ENCODE results near the gene PSMD13. TPM values are rescaled to one million over a fixed set of nuclear protein-coding genes. Genes with fewer than 3 reads are reported as not detected.

The PSMD13 gene
- total RNA-seq, 1 experiment from 2014 or later = 179 TPM

GRCh38 chr11:282171-282570 lies 45.4 kb downstream of the PSMD13 start (continued):
- no peak for TF ChIP-seq CTCF (IDR thresholded peaks at IDR 0.05 in 2 of 3, conservative IDR thresholded peaks at IDR 0.05 in 1 of 3; ENCODE audit: borderline replicate concordance in 1 of 3, insufficient read depth in 1 of 3, low read depth in 2 of 3, low read length in 2 of 3)
- TF ChIP-seq ZBTB33 (IDR thresholded peaks at IDR 0.05; ENCODE audit: extremely low read depth, insufficient replicate concordance, low read length) = no peak
- TF ChIP-seq YY1 (IDR thresholded peaks at IDR 0.05; ENCODE audit: extremely low read depth, insufficient replicate concordance, low read depth, low read length) = no peak
- no peak for TF ChIP-seq CEBPB (IDR thresholded peaks at IDR 0.05; ENCODE audit: low read depth)
- TF ChIP-seq SIN3A (IDR thresholded peaks at IDR 0.05; ENCODE audit: low read depth) = no peak
- TF ChIP-seq SRF (IDR thresholded peaks at IDR 0.05; ENCODE audit: low read depth) = no peak
- no peak for TF ChIP-seq ZNF274 (IDR thresholded peaks at IDR 0.05; ENCODE audit: low read depth, low read length)
- no peak for TF ChIP-seq ELF1 (IDR thresholded peaks at IDR 0.05; ENCODE audit: borderline replicate concordance, low read depth)

- CTCF ChIA-PET = interaction anchor here (0.7 to 0.8 kb wide), 2 partner anchors 32 to 35 kb away, joined by 3 read pairs; no protein-coding TSS in a partner anchor
- H3K27me3 ChIP-seq (ENCODE audit: insufficient read depth, low read length) = no peaks in the 10 kb centered on the region
- BruUV-seq (replicated peaks) = no TSS peak
Observed at GRCh38 chr11:282630-283360, 46.0 kb downstream of the PSMD13 start.

More at GRCh38 chr11:282630-283360, 46.0 kb downstream of the PSMD13 start:
- Histone ChIP-seq H3K4me3 (replicated peaks in 1 of 2; ENCODE audit: low read depth in 1 of 2, low read length in 2 of 2) (no peak overlapping the region), H2AFZ (ENCODE audit: low read depth, low read length, poor library complexity, severe bottlenecking) (no peak overlapping the region), H3K79me2 (ENCODE audit: insufficient read depth, low read length) (no peaks in the 10 kb centered on the region), H4K20me1 (ENCODE audit: insufficient read depth) (no peaks in the 10 kb centered on the region), H3K27ac (ENCODE audit: low read depth, low read length) (no peak overlapping the region), H3K9me3 (ENCODE audit: control insufficient read depth in 1 of 2, insufficient read depth in 1 of 2, low read depth in 1 of 2, low read length in 2 of 2) (no peaks in the 10 kb centered on the region), H3K9ac (ENCODE audit: low read length) (no peak overlapping the region), H3K36me3 (ENCODE audit: control insufficient read depth in 1 of 2, insufficient read depth in 2 of 2, low read length in 2 of 2) (no peaks in the 10 kb centered on the region), H3K4me2 (ENCODE audit: low read length) (no peak overlapping the region), H3K9me2 (ENCODE audit: insufficient read depth) (no peaks in the 10 kb centered on the region), H3K4me1 (ENCODE audit: control insufficient read depth in 1 of 2, insufficient read depth in 2 of 2, low read length in 2 of 2) (peaks cover 7 to 13% of the 10 kb centered on the region in 2 experiments)
- ChIA-PET RAD21 (ENCODE audit: low non-redundant PET in 1 of 2, low total read pairs in 2 of 2, uncharacterized antibody in 2 of 2, unreplicated experiment in 2 of 2) (no interaction called here), POLR2A (no interaction called here)
- ATAC-seq (no peak), DNase-seq (ENCODE audit: low read depth, low spot score) (no peak)
- TF ChIP-seq ZFX (IDR thresholded peaks at IDR 0.05) (no peak), CEBPB (IDR thresholded peaks at IDR 0.05; ENCODE audit: low read depth) (no peak), SP1 (IDR thresholded peaks at IDR 0.05; ENCODE audit: low read depth) (no peak), POLR2A (IDR thresholded peaks at IDR 0.05; ENCODE audit: borderline replicate concordance, extremely low read depth, insufficient read depth, insufficient read length) (no peak), EZH2 (IDR thresholded peaks at IDR 0.05) (no peak), EGR1 (IDR thresholded peaks at IDR 0.05; ENCODE audit: low read depth) (no peak), CBX3 (IDR thresholded peaks at IDR 0.05; ENCODE audit: low read depth) (no peak), TCF7L2 (IDR thresholded peaks at IDR 0.05; ENCODE audit: borderline replicate concordance, extremely low read depth, insufficient read depth, insufficient read length) (no peak), REST (IDR thresholded peaks at IDR 0.05; ENCODE audit: low read depth) (no peak), MAX (IDR thresholded peaks at IDR 0.05) (no peak)
- intact Hi-C loops (cut with micrococcal nuclease) = no loop called here

Measured in HCT116 (cell line).